HEK293 (cell line): ENCODE results near the gene C1QTNF4.
A peak's percentile ranks its signal among the peaks of the same experiment; 100 is the strongest.

Experiments used
- GFI1B ChIP-seq: fragments of 450-650 bp; formaldehyde crosslinking; IDR thresholded peaks from 2 replicates; pipeline ENCODE4 v1.5.1; 2016; ENCODE audit warnings: missing biosample characterization, missing genetic modification characterization
- GLIS1 ChIP-seq: fragments of 450-650 bp; formaldehyde crosslinking; IDR thresholded peaks from 2 replicates; pipeline ENCODE4 v1.5.1; 2016; ENCODE audit warnings: missing biosample characterization, missing genetic modification characterization
- IKZF3 ChIP-seq: fragments of 450-650 bp; IDR thresholded peaks from 2 replicates; pipeline ENCODE4 v1.5.0; 2018; ENCODE audit warnings: missing biosample characterization, mild to moderate bottlenecking, missing genetic modification characterization, moderate library complexity
- KLF16 ChIP-seq: fragments of 450-650 bp; formaldehyde crosslinking; IDR thresholded peaks from 2 replicates; pipeline ENCODE4 v1.5.1; 2017; ENCODE audit warnings: missing biosample characterization, missing genetic modification characterization
- SCRT2 ChIP-seq: fragments of 450-650 bp; formaldehyde crosslinking; IDR thresholded peaks from 2 replicates; pipeline ENCODE4 v1.5.1; 2016; ENCODE audit warnings: missing biosample characterization, missing genetic modification characterization
- TCF7L2 ChIP-seq: IDR thresholded peaks from 2 replicates; pipeline ENCODE4 v1.6.1; 2011; ENCODE audit warnings: low read depth, mild to moderate bottlenecking, inconsistent platforms, low read length, moderate library complexity, borderline replicate concordance
- ZBTB48 ChIP-seq: fragments of 450-650 bp; formaldehyde crosslinking; IDR thresholded peaks from 2 replicates; pipeline ENCODE4 v1.5.1; 2016; ENCODE audit warnings: missing biosample characterization, missing genetic modification characterization
- ZBTB6 ChIP-seq: fragments of 450-650 bp; formaldehyde crosslinking; IDR thresholded peaks from 2 replicates; pipeline ENCODE4 v1.5.1; 2017; ENCODE audit warnings: missing biosample characterization, missing genetic modification characterization
- ZNF175 ChIP-seq: fragments of 450-650 bp; formaldehyde crosslinking; IDR thresholded peaks from 2 replicates; pipeline ENCODE4 v1.5.1; 2016; ENCODE audit warnings: missing biosample characterization, missing genetic modification characterization
- ZNF202 ChIP-seq: fragments of 450-650 bp; formaldehyde crosslinking; IDR thresholded peaks from 2 replicates; pipeline ENCODE4 v1.5.1; 2016; ENCODE audit warnings: missing biosample characterization, missing genetic modification characterization, borderline replicate concordance
- ZNF302 ChIP-seq: fragments of 450-650 bp; formaldehyde crosslinking; IDR thresholded peaks from 2 replicates; pipeline ENCODE4 v1.5.1; 2016; ENCODE audit warnings: missing biosample characterization, missing genetic modification characterization, low read depth
- ZNF324 ChIP-seq: fragments of 450-650 bp; formaldehyde crosslinking; IDR thresholded peaks from 2 replicates; pipeline ENCODE4 v1.5.1; 2016; ENCODE audit warnings: missing biosample characterization, missing genetic modification characterization
- ZNF366 ChIP-seq: fragments of 450-650 bp; formaldehyde crosslinking; conservative IDR thresholded peaks from 2 replicates; pipeline ENCODE4 v1.5.1; 2016; ENCODE audit warnings: missing biosample characterization, missing genetic modification characterization
- ZNF404 ChIP-seq: fragments of 450-650 bp; formaldehyde crosslinking; IDR thresholded peaks from 2 replicates; pipeline ENCODE4 v1.5.1; 2017; ENCODE audit warnings: missing biosample characterization, missing genetic modification characterization
- ZNF473 ChIP-seq: fragments of 450-650 bp; formaldehyde crosslinking; IDR thresholded peaks from 2 replicates; pipeline ENCODE4 v1.5.1; 2017; ENCODE audit warnings: missing biosample characterization, missing genetic modification characterization
- ZNF48 ChIP-seq: fragments of 450-650 bp; formaldehyde crosslinking; IDR thresholded peaks from 2 replicates; pipeline ENCODE4 v1.5.1; 2016; ENCODE audit warnings: missing biosample characterization, missing genetic modification characterization
- ZNF513 ChIP-seq: fragments of 450-650 bp; IDR thresholded peaks from 2 replicates; pipeline ENCODE4 v1.5.1; 2018; ENCODE audit warnings: missing biosample characterization, missing genetic modification characterization
- ZNF530 ChIP-seq: fragments of 450-650 bp; formaldehyde crosslinking; IDR thresholded peaks from 2 replicates; pipeline ENCODE4 v1.5.1; 2016; ENCODE audit warnings: low read depth, missing biosample characterization, missing genetic modification characterization
- ZNF549 ChIP-seq: fragments of 450-650 bp; IDR thresholded peaks from 2 replicates; pipeline ENCODE4 v1.5.1; 2018; ENCODE audit warnings: missing biosample characterization, missing genetic modification characterization, mild to moderate bottlenecking, inconsistent platforms, moderate library complexity
- ZNF580 ChIP-seq: fragments of 450-650 bp; formaldehyde crosslinking; IDR thresholded peaks from 2 replicates; pipeline ENCODE4 v1.5.1; 2016; ENCODE audit warnings: missing biosample characterization, missing genetic modification characterization
- ZNF585B ChIP-seq: fragments of 450-650 bp; formaldehyde crosslinking; IDR thresholded peaks from 2 replicates; pipeline ENCODE4 v1.5.1; 2016; ENCODE audit warnings: missing biosample characterization, missing genetic modification characterization
- ZNF623 ChIP-seq: fragments of 450-650 bp; formaldehyde crosslinking; IDR thresholded peaks from 2 replicates; pipeline ENCODE4 v1.5.1; 2016; ENCODE audit warnings: missing biosample characterization, missing genetic modification characterization
- ZNF626 ChIP-seq: fragments of 450-650 bp; sonication (Bioruptor Pico); formaldehyde crosslinking; IDR thresholded peaks from 2 replicates; pipeline ENCODE4 v1.5.1; 2018; ENCODE audit warnings: missing biosample characterization, missing genetic modification characterization, inconsistent platforms
- ZNF677 ChIP-seq: fragments of 450-650 bp; IDR thresholded peaks from 2 replicates; pipeline ENCODE4 v1.5.0; 2018; ENCODE audit warnings: missing biosample characterization, mild to moderate bottlenecking, missing genetic modification characterization, moderate library complexity
- ZNF701 ChIP-seq: fragments of 450-650 bp; formaldehyde crosslinking; IDR thresholded peaks from 2 replicates; pipeline ENCODE4 v1.5.1; 2016; ENCODE audit warnings: missing biosample characterization, missing genetic modification characterization
- ZNF777 ChIP-seq: fragments of 450-650 bp; formaldehyde crosslinking; IDR thresholded peaks from 2 replicates; pipeline ENCODE4 v1.5.1; 2017; ENCODE audit warnings: missing biosample characterization, missing genetic modification characterization, borderline replicate concordance
- ZNF791 ChIP-seq: fragments of 450-650 bp; formaldehyde crosslinking; IDR thresholded peaks from 2 replicates; pipeline ENCODE4 v1.5.1; 2016; ENCODE audit warnings: missing biosample characterization, missing genetic modification characterization
- ZNF837 ChIP-seq: fragments of 450-650 bp; formaldehyde crosslinking; IDR thresholded peaks from 2 replicates; pipeline ENCODE4 v1.5.1; 2016; ENCODE audit warnings: missing biosample characterization, missing genetic modification characterization
- ZSCAN16 ChIP-seq: fragments of 450-650 bp; formaldehyde crosslinking; IDR thresholded peaks from 2 replicates; pipeline ENCODE4 v1.5.1; 2016; ENCODE audit warnings: missing biosample characterization, missing genetic modification characterization
- ZSCAN5A ChIP-seq: fragments of 450-650 bp; formaldehyde crosslinking; IDR thresholded peaks from 2 replicates; pipeline ENCODE4 v1.5.1; 2016; ENCODE audit warnings: missing biosample characterization, missing genetic modification characterization
- TF ChIP-seq, protein P1 (sequence below): fragments of 450-650 bp; formaldehyde crosslinking; IDR thresholded peaks from 2 replicates; pipeline ENCODE4 v1.5.1; 2016; ENCODE audit warnings: missing biosample characterization, missing genetic modification characterization
- TF ChIP-seq, protein P2 (sequence below): fragments of 450-650 bp; formaldehyde crosslinking; IDR thresholded peaks from 2 replicates; pipeline ENCODE4 v1.5.1; 2016; ENCODE audit warnings: missing biosample characterization, missing genetic modification characterization
- TF ChIP-seq, protein P3 (sequence below): fragments of 450-650 bp; formaldehyde crosslinking; IDR thresholded peaks from 2 replicates; pipeline ENCODE4 v1.5.1; 2016; ENCODE audit warnings: missing biosample characterization, missing genetic modification characterization

C1QTNF4 gene

DNA sequence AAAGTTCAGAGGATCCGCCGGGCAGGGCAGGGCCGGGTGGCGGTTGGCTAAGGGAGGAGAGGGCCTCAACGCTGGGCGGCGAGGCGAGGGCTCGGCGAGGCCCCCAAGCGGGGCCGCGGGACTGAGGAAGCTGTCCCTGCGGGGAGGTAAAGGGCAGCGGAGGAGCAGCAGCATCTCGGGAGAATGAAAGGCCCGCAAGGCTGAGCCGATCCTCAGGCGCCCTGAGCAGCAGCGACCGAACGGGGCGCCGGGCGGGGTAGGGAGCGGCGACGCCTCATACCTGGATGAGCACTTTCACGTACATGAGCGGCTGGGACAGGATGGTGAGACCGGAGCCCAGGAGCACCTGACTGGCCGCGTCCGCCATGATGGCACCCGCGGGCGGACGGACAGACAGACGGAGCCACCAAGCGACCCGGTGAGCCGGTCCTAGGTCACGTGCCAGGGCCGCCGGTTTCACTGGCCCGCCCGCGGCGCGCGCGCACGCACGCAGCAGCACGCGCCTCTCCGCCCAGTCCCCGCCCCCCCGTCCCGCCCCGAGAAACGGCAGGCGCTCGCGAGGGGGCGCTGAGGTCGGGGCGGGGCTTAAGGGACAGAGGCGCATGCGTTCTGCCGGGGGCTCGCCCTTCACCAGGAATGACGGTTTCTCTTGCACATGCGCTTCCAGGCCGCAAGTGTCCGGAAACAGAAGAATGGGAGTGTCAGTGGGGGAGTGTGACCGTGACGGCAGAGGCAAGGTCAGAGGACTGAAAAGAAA, 48.1 kb upstream of the C1QTNF4 start, which contains the start of gene MTCH2 (continued):
- no peak for TF ChIP-seq ZNF513 (tag by site-specific recombination)
- no peak for TF ChIP-seq ZNF585B (tag by site-specific recombination)
- peak; percentile 89; the same call in 1 of the 2 replicates for TF ChIP-seq ZSCAN5A (tag by site-specific recombination)
- TF ChIP-seq ZBTB6 (tag by site-specific recombination), result no peak
- TF ChIP-seq, protein P1, sequence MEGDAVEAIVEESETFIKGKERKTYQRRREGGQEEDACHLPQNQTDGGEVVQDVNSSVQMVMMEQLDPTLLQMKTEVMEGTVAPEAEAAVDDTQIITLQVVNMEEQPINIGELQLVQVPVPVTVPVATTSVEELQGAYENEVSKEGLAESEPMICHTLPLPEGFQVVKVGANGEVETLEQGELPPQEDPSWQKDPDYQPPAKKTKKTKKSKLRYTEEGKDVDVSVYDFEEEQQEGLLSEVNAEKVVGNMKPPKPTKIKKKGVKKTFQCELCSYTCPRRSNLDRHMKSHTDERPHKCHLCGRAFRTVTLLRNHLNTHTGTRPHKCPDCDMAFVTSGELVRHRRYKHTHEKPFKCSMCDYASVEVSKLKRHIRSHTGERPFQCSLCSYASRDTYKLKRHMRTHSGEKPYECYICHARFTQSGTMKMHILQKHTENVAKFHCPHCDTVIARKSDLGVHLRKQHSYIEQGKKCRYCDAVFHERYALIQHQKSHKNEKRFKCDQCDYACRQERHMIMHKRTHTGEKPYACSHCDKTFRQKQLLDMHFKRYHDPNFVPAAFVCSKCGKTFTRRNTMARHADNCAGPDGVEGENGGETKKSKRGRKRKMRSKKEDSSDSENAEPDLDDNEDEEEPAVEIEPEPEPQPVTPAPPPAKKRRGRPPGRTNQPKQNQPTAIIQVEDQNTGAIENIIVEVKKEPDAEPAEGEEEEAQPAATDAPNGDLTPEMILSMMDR (tag by site-specific recombination), result peak; percentile 67; the same call in 1 of the 2 replicates
- TF ChIP-seq ZNF202 (tag by site-specific recombination), result no peak
- no peak for TF ChIP-seq ZNF549 (tag by site-specific recombination)
- TF ChIP-seq ZNF530 (tag by site-specific recombination), result no peak
- TF ChIP-seq ZNF626 (tag by site-specific recombination), result no peak
- TF ChIP-seq GLIS1 (tag by site-specific recombination), result peak; percentile 46
- no peak for TF ChIP-seq ZNF677
- no peak for TF ChIP-seq ZNF404
- peak; percentile 66; the same call in 1 of the 2 replicates for TF ChIP-seq KLF16 (tag by site-specific recombination)
- TF ChIP-seq ZNF366 (tag by site-specific recombination), result no peak
- no peak for TF ChIP-seq ZNF175 (tag by site-specific recombination)
- TF ChIP-seq ZNF324 (tag by site-specific recombination), result peak; percentile 75; the same call in 1 of the 2 replicates
- TF ChIP-seq ZSCAN16 (tag by site-specific recombination), result no peak
- TF ChIP-seq ZNF473 (tag by site-specific recombination), result no peak
- TF ChIP-seq, protein P2, sequence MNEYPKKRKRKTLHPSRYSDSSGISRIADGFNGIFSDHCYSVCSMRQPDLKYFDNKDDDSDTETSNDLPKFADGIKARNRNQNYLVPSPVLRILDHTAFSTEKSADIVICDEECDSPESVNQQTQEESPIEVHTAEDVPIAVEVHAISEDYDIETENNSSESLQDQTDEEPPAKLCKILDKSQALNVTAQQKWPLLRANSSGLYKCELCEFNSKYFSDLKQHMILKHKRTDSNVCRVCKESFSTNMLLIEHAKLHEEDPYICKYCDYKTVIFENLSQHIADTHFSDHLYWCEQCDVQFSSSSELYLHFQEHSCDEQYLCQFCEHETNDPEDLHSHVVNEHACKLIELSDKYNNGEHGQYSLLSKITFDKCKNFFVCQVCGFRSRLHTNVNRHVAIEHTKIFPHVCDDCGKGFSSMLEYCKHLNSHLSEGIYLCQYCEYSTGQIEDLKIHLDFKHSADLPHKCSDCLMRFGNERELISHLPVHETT (tag by site-specific recombination), result no peak
- TF ChIP-seq ZNF623, result no peak
- TF ChIP-seq, protein P3, sequence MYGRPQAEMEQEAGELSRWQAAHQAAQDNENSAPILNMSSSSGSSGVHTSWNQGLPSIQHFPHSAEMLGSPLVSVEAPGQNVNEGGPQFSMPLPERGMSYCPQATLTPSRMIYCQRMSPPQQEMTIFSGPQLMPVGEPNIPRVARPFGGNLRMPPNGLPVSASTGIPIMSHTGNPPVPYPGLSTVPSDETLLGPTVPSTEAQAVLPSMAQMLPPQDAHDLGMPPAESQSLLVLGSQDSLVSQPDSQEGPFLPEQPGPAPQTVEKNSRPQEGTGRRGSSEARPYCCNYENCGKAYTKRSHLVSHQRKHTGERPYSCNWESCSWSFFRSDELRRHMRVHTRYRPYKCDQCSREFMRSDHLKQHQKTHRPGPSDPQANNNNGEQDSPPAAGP (tag by site-specific recombination), result no peak
- TF ChIP-seq GFI1B (tag by site-specific recombination), result no peak
- no peak for TF ChIP-seq IKZF3 (tag by site-specific recombination)
- TF ChIP-seq ZNF302 (tag by site-specific recombination), result no peak
- no peak; the same call in 1 of the 2 replicates for TF ChIP-seq ZNF777 (tag by site-specific recombination)
- TF ChIP-seq ZNF837, result no peak
- TF ChIP-seq ZBTB48 (tag by site-specific recombination), result peak; percentile 76
- no peak for TF ChIP-seq ZNF701 (tag by site-specific recombination)
- peak; percentile 77; the same call in 1 of the 2 replicates for TF ChIP-seq ZNF580 (tag by site-specific recombination)
- no peak for TF ChIP-seq ZNF791
- no peak for TF ChIP-seq SCRT2
- no peak for TF ChIP-seq TCF7L2
- TF ChIP-seq ZNF48 (tag by site-specific recombination), result no peak
